ENCODE data around the gene MAGEA3.

MAGEA3 gene

GRCh38 chrX:152738560-152738959 lies 40.0 kb downstream of the MAGEA3 start:
- DNase-seq, result no peak
